MM.1S (cell line): ENCODE data around the gene LRCH4.

Experiments
- DNase-seq: peaks from one replicate; pipeline ENCODE4 v3.0.0-alpha.2; 2015
- H2AFZ ChIP-seq: fragments of 300-600 bp; sonication (generic); 2 replicates; pipeline ENCODE4 v1.6.0; 2016; ENCODE audit warnings: antibody characterized with exemption, low read length
- H3F3A ChIP-seq: fragments of 300-600 bp; sonication (generic); 2 replicates; pipeline ENCODE4 v1.6.1; 2016; ENCODE audit warnings: mild to moderate bottlenecking, antibody characterized with exemption, low read length, moderate library complexity, mixed read lengths; ENCODE audit not compliant: insufficient read depth
- H3K27ac ChIP-seq: fragments of 300-600 bp; sonication (generic); 2 replicates; pipeline ENCODE4 v1.5.1; 2016; ENCODE audit warnings: mild to moderate bottlenecking, low read length
- H3K27me3 ChIP-seq: fragments of 300-600 bp; sonication (generic); replicated peaks from 2 replicates; pipeline ENCODE4 v1.6.0; 2016; ENCODE audit warnings: low read length; ENCODE audit not compliant: insufficient read depth
- H3K36me3 ChIP-seq: fragments of 300-600 bp; sonication (generic); replicated peaks from 2 replicates; pipeline ENCODE4 v1.6.1; 2016; ENCODE audit warnings: mild to moderate bottlenecking, low read length, mixed read lengths; ENCODE audit not compliant: insufficient read depth
- H3K4me1 ChIP-seq: fragments of 300-600 bp; sonication (generic); 2 replicates; pipeline ENCODE4 v1.6.1; 2016; ENCODE audit warnings: low read length, mixed read lengths
- H3K4me2 ChIP-seq: fragments of 300-600 bp; sonication (generic); 2 replicates; pipeline ENCODE4 v1.6.0; 2016; ENCODE audit warnings: low read depth, low read length
- H3K4me3 ChIP-seq: fragments of 300-600 bp; sonication (generic); 2 replicates; pipeline ENCODE4 v1.5.1; 2016; ENCODE audit warnings: low read length, mixed read lengths
- H3K79me2 ChIP-seq: fragments of 300-600 bp; sonication (generic); 2 replicates; pipeline ENCODE4 v1.6.1; 2016; ENCODE audit warnings: mixed run types, low read length, mixed read lengths
- H3K9ac ChIP-seq: fragments of 300-600 bp; sonication (generic); 2 replicates; pipeline ENCODE4 v1.6.1; 2016; ENCODE audit warnings: low read length, mixed read lengths
- H3K9me2 ChIP-seq: fragments of 300-600 bp; sonication (generic); replicated peaks from 2 replicates; pipeline ENCODE4 v1.6.1; 2016; ENCODE audit warnings: mild to moderate bottlenecking, low read length, mixed read lengths; ENCODE audit not compliant: insufficient read depth
- H3K9me3 ChIP-seq: fragments of 300-600 bp; sonication (generic); replicated peaks from 2 replicates; pipeline ENCODE4 v1.6.1; 2016; ENCODE audit warnings: mild to moderate bottlenecking, low read length, mixed read lengths; ENCODE audit not compliant: insufficient read depth
- H4K20me1 ChIP-seq: fragments of 300-600 bp; sonication (generic); 2 replicates; pipeline ENCODE4 v1.6.1; 2016; ENCODE audit warnings: mild to moderate bottlenecking, low read length, moderate library complexity, mixed read lengths; ENCODE audit not compliant: insufficient read depth
- CTCF ChIP-seq: fragments of 300-600 bp; sonication (generic); IDR thresholded peaks from 2 replicates; pipeline ENCODE4 v1.5.1; 2016; ENCODE audit warnings: antibody characterized with exemption, low read length, mixed read lengths
- EZH2 ChIP-seq: fragments of 300-600 bp; sonication (generic); optimal IDR thresholded peaks from 2 replicates; pipeline ENCODE3; 2017; ENCODE audit warnings: low read depth, mild to moderate bottlenecking, antibody characterized with exemption, low read length, mixed read lengths
- EZH2phosphoT487 ChIP-seq: fragments of 300-600 bp; sonication (generic); IDR thresholded peaks from 2 replicates; pipeline ENCODE4 v1.6.1; 2018; ENCODE audit warnings: antibody characterized with exemption, low read length

Gene LRCH4

DNA sequence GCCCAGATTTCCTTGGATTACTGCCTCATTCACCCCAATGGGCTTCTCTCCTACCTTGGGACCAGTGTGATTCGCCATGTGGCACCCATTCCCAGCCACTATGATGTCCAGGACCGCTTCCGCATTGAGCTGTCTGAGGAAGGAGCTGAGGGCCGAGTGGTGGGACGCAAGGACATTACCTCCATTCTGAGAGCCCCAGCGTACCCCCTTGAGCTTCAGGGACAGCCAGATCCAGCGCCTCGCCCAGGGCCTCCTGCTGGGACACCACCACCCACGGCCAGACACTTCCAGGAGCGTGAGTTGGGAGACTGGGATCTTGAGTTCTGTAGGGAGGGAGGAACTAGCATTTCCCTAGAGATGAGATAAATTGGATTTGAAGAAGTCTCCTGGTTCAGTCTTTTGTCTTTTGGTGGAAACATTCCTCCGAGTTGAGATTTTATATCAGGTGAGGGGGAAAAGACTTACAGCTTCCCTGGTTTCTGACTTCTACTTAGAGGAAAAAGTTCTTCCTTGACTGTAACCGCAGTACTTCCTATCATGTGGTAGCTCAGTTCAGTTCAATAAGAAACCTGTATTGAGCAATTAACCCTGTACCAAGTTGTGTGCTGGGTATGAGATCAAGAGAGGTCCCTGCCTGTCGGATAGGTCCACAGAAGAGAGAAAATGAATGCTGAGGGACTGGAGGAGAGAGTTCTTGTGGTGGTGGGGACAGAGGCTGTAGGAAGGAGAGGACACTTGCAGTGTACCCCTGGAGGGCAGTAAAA lies 27.7 kb upstream of the LRCH4 start:
- Histone ChIP-seq H3K9me3 (no peaks in the 10 kb centered on the region), H3K27ac (no peak overlapping the region), H3K4me1 (no peaks in the 10 kb centered on the region), H3F3A (peaks cover 4% of the 10 kb centered on the region; the same call in 1 of the 2 replicates), H3K4me2 (no peak overlapping the region), H2AFZ (no peak overlapping the region), H3K9ac (no peak overlapping the region), H3K27me3 (peaks cover 79% of the 10 kb centered on the region), H4K20me1 (no peaks in the 10 kb centered on the region), H3K79me2 (no peaks in the 10 kb centered on the region), H3K4me3 (no peak overlapping the region), H3K36me3 (no peaks in the 10 kb centered on the region), H3K9me2 (no peaks in the 10 kb centered on the region)
- no peak for TF ChIP-seq EZH2phosphoT487
- no peak for TF ChIP-seq CTCF
- no peak for TF ChIP-seq EZH2
- DNase-seq: no peak

DNA sequence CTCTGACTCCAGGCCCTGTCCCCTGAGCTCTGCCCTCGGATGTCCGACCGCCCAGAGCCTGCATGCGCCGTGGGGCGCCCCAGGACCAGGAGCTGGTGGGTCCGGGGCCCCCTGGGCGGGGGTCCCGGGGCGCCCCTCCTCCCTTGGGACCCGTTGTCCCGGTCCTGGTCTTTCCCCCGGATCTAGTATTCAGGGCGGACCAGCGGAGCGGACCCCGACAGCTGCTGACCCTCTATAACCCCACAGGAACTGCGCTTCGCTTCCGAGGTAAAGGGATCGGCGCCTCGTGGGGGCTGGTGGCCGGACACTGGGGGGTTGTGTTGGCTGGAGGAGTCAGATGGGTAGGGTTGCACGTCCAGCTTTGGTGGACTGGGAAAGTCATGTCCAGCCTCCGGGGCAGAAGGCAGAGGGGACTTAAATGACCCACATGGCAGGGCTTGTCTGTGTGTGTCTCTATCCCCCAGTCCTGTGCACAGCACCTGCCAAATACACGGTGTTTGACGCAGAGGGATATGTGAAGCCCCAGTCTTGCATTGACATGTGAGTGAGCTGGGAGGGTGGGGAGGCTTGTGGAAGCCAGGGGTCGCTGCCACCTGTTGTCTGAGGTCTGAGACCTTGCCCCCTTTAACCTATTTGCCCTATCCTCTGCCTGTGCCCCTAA lies 26.9 kb upstream of the LRCH4 start:
- Histone ChIP-seq H3K27ac (no peak overlapping the region), H2AFZ (peak overlapping the region; percentile 59), H3K4me3 (peak overlapping the region; percentile 69), H3K4me2 (peak overlapping the region; percentile 96), H3K9me3 (no peaks in the 10 kb centered on the region), H4K20me1 (no peaks in the 10 kb centered on the region), H3K9ac (peak overlapping the region; percentile 73; the same call in 1 of the 2 replicates), H3K79me2 (no peaks in the 10 kb centered on the region), H3F3A (peaks cover 4% of the 10 kb centered on the region; the same call in 1 of the 2 replicates), H3K36me3 (no peaks in the 10 kb centered on the region), H3K27me3 (peaks cover 79% of the 10 kb centered on the region), H3K9me2 (no peaks in the 10 kb centered on the region), H3K4me1 (no peaks in the 10 kb centered on the region)
- DNase-seq: no peak
- no peak for TF ChIP-seq EZH2phosphoT487
- no peak for TF ChIP-seq EZH2
- no peak for TF ChIP-seq CTCF

GRCh38 chr7:100611983-100612729 lies 26.2 kb upstream of the LRCH4 start, which contains the start of gene MOSPD3:
TSS of gene MOSPD3 (plus strand) at chr7:100612540. CDS start at chr7:100612792, 252 bp downstream.
- H3K9me3 ChIP-seq: no peaks in the 10 kb centered on the region
- no peaks in the 10 kb centered on the region for H3K9me2 ChIP-seq
- no peaks in the 10 kb centered on the region for H3K4me1 ChIP-seq
- H3K9ac ChIP-seq: peak within 1 kb of the TSS; percentile 73
- H3K27ac ChIP-seq: peak within 1 kb of the TSS; percentile 76
- TF ChIP-seq EZH2phosphoT487 (no peak), CTCF (no peak), EZH2 (no peak)
- H3K4me3 ChIP-seq: peak within 1 kb of the TSS; percentile 69
- no peaks in the 10 kb centered on the region for H4K20me1 ChIP-seq
- H3K27me3 ChIP-seq: peaks cover 79% of the 10 kb centered on the region
- H3K4me2 ChIP-seq: peak within 1 kb of the TSS; percentile 96
- peaks cover 4% of the 10 kb centered on the region; the same call in 1 of the 2 replicates for H3F3A ChIP-seq
- no peaks in the 10 kb centered on the region for H3K79me2 ChIP-seq
- H2AFZ ChIP-seq: peak within 1 kb of the TSS; percentile 59
- H3K36me3 ChIP-seq: no peaks in the 10 kb centered on the region
- DNase-seq: peak; percentile 100
